HG02840 (cell line): ENCODE results near the gene CCDC57.

ENCODE experiments used
- ATAC-seq: cut with Tn5 transposase; IDR thresholded peaks from one replicate; pipeline ENCODE4 v1.9.1; 2021; ENCODE audit warnings: mild to moderate bottlenecking, moderate library complexity, moderate number of reproducible peaks; ENCODE audit not compliant: unreplicated experiment, low FRiP score

Gene CCDC57

GRCh38 chr17:82246365-82247181, 33.9 kb upstream of the CCDC57 start:
- no peak for ATAC-seq

GRCh38 chr17:82246040-82246364, 33.4 kb upstream of the CCDC57 start:
- no peak for ATAC-seq

- ATAC-seq, result no peak
Measured at GRCh38 chr17:82245134-82246039, 32.7 kb upstream of the CCDC57 start.

GRCh38 chr17:82244413-82245133, 31.9 kb upstream of the CCDC57 start:
- ATAC-seq, result no peak

- ATAC-seq, result no peak
Measured at GRCh38 chr17:82243648-82244412, 31.2 kb upstream of the CCDC57 start.

- no peak for ATAC-seq
Measured at GRCh38 chr17:82242977-82243647, 30.5 kb upstream of the CCDC57 start.

- no peak for ATAC-seq
Measured at GRCh38 chr17:82242698-82242976, 30.0 kb upstream of the CCDC57 start.

- ATAC-seq, result no peak
Measured at GRCh38 chr17:82241926-82242697, 29.5 kb upstream of the CCDC57 start.

- no peak for ATAC-seq
Measured at GRCh38 chr17:82241183-82241925, 28.7 kb upstream of the CCDC57 start.

- no peak for ATAC-seq
Measured at GRCh38 chr17:82240506-82241182, 28.0 kb upstream of the CCDC57 start.

- ATAC-seq, result no peak
Measured at GRCh38 chr17:82239926-82240505, 27.4 kb upstream of the CCDC57 start.

GRCh38 chr17:82239401-82239925, 26.8 kb upstream of the CCDC57 start:
- no peak for ATAC-seq

- no peak for ATAC-seq
Measured at GRCh38 chr17:82238472-82239201, 26.0 kb upstream of the CCDC57 start.

GRCh38 chr17:82237746-82238471, 25.3 kb upstream of the CCDC57 start:
- ATAC-seq, result no peak

GRCh38 chr17:82237083-82237745, 24.6 kb upstream of the CCDC57 start:
- ATAC-seq, result no peak
